ENCODE data around the gene ICE1.

The ICE1 gene

DNA sequence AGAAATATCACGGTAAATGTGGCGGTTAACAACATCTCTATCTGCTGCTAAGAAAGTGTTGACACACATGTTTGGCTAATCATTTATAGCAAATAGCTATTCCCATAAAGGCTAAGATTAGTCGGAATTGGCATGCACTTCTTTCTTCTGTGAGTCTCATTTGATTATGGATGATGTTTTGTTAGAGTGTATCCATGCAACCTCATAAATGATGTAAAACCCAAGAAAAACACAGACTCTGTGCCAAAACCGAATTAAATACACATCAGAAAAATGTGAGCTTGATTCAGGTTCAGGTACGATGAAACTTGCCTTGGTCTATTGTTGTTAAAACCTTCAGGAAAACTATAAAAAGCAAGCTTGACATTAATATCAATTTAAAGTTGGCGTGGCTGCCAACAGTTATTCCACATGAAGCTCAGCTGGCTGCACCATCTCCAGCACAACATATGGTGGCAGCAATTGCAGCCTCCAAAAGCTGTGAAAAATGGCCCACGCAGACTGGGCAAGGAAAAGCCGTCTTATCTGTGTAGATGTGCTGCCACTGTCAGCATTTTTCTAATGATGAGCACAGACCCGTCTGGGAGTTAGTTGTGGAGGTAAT is 41.1 kb upstream of the ICE1 start:
- H3K27ac ChIP-seq (replicated peaks; ENCODE audit: low read length) = no peak overlapping the region
- no peak for DNase-seq (ENCODE audit: low spot score)
- no peak overlapping the region for H4K8ac ChIP-seq (ENCODE audit: low read depth, low read length)
- no peaks in the 10 kb centered on the region for H3K36me3 ChIP-seq (replicated peaks in 1 of 2; ENCODE audit: control insufficient read depth in 2 of 2, insufficient read depth in 2 of 2, low read length in 2 of 2)
- H2AFZ ChIP-seq (ENCODE audit: low read length) = no peak overlapping the region
- H3K23ac ChIP-seq (ENCODE audit: low read depth, low read length, poor library complexity) = no peak overlapping the region
- H2BK5ac ChIP-seq (ENCODE audit: low read length) = no peak overlapping the region
- no peak overlapping the region for H2AK5ac ChIP-seq (ENCODE audit: low read depth, low read length)
- peaks cover 0 to 2% (median 0%) of the 10 kb centered on the region in 3 experiments for H3K27me3 ChIP-seq (ENCODE audit: control insufficient read depth in 3 of 3, insufficient read depth in 3 of 3, low read depth in 1 of 3, low read length in 3 of 3)
- H2BK120ac ChIP-seq (ENCODE audit: low read depth, low read length) = no peak overlapping the region
- no peaks in the 10 kb centered on the region for H3K9me3 ChIP-seq (replicated peaks in 1 of 2; ENCODE audit: control insufficient read depth in 2 of 2, insufficient read depth in 1 of 2, low read depth in 1 of 2, low read length in 2 of 2)
- no peaks in the 10 kb centered on the region for H3K79me1 ChIP-seq (ENCODE audit: low read depth, low read length)
- no peak overlapping the region for H3K14ac ChIP-seq (ENCODE audit: low read length)
- no peak overlapping the region for H3K4me3 ChIP-seq (ENCODE audit: low read length in 2 of 2)
- H3K18ac ChIP-seq (ENCODE audit: low read length) = no peak overlapping the region
- no peak overlapping the region for H3K4ac ChIP-seq (ENCODE audit: low read length)
- WGBS, 2 donors (ENCODE audit: extremely low coverage in 2 of 2, insufficient read length in 2 of 2, insufficient replicate concordance in 1 of 2) = no CpG with 5 or more reads among the region's 9 CpGs
- H3K4me2 ChIP-seq (ENCODE audit: insufficient read depth, low read length, poor library complexity, severe bottlenecking) = no peak overlapping the region
- no peak overlapping the region for H2BK12ac ChIP-seq (ENCODE audit: low read length)
- H4K91ac ChIP-seq (ENCODE audit: low read depth, low read length, poor library complexity) = no peak overlapping the region
- H3K4me1 ChIP-seq (ENCODE audit: control insufficient read depth in 2 of 2, insufficient read depth in 1 of 2, low read depth in 1 of 2, low read length in 2 of 2) = peaks cover 0 to 7% of the 10 kb centered on the region in 2 donors
- no peak overlapping the region for H3K9ac ChIP-seq (ENCODE audit: low read depth, low read length, poor library complexity)
- H2BK15ac ChIP-seq (ENCODE audit: low read length) = no peak overlapping the region

DNA sequence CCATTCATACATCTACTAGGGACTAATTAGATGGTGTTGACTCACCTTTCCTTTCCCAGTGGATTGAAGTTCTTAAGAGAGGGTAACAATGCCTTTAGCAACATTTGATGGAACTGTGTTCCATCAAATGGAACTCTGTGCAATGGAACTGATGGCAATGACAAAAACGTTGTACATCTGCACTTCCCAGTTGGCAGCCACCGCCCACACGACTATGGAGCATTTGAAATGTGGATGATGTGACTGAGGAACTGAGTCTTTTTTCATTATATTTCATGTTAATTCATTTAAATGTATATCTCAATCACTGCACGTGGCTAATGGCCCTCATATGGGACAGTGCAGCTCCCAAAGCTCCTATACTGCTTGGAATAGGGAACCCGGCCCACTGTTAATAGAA is 39.0 kb upstream of the ICE1 start:
- Histone ChIP-seq H3K23ac (ENCODE audit: low read depth, low read length, poor library complexity) (no peak overlapping the region), H3K36me3 (replicated peaks in 1 of 2; ENCODE audit: control insufficient read depth in 2 of 2, insufficient read depth in 2 of 2, low read length in 2 of 2) (no peaks in the 10 kb centered on the region), H2AFZ (ENCODE audit: low read length) (no peak overlapping the region), H3K27ac (replicated peaks; ENCODE audit: low read length) (no peak overlapping the region), H3K18ac (ENCODE audit: low read length) (no peak overlapping the region), H4K8ac (ENCODE audit: low read depth, low read length) (no peak overlapping the region), H3K4me3 (ENCODE audit: low read length in 2 of 2) (no peak overlapping the region), H2BK12ac (ENCODE audit: low read length) (no peak overlapping the region), H3K79me1 (ENCODE audit: low read depth, low read length) (no peaks in the 10 kb centered on the region), H3K14ac (ENCODE audit: low read length) (no peak overlapping the region), H3K4me1 (ENCODE audit: control insufficient read depth in 2 of 2, insufficient read depth in 1 of 2, low read depth in 1 of 2, low read length in 2 of 2) (peaks cover 0 to 7% of the 10 kb centered on the region in 2 donors), H3K27me3 (ENCODE audit: control insufficient read depth in 3 of 3, insufficient read depth in 3 of 3, low read depth in 1 of 3, low read length in 3 of 3) (peaks cover 0 to 2% (median 0%) of the 10 kb centered on the region in 3 experiments), H4K91ac (ENCODE audit: low read depth, low read length, poor library complexity) (no peak overlapping the region), H2BK15ac (ENCODE audit: low read length) (no peak overlapping the region), H2AK5ac (ENCODE audit: low read depth, low read length) (no peak overlapping the region), H2BK120ac (ENCODE audit: low read depth, low read length) (no peak overlapping the region), H3K9ac (ENCODE audit: low read depth, low read length, poor library complexity) (no peak overlapping the region), H3K4me2 (ENCODE audit: insufficient read depth, low read length, poor library complexity, severe bottlenecking) (no peak overlapping the region), H3K9me3 (replicated peaks in 1 of 2; ENCODE audit: control insufficient read depth in 2 of 2, insufficient read depth in 1 of 2, low read depth in 1 of 2, low read length in 2 of 2) (no peaks in the 10 kb centered on the region), H3K4ac (ENCODE audit: low read length) (no peak overlapping the region), H2BK5ac (ENCODE audit: low read length) (no peak overlapping the region)
- DNase-seq (ENCODE audit: low spot score) = no peak
- WGBS, 2 donors (ENCODE audit: extremely low coverage in 2 of 2, insufficient read length in 2 of 2, insufficient replicate concordance in 1 of 2) = no CpG with 5 or more reads among the region's 5 CpGs

GRCh38 chr5:5384660-5385330 is 37.7 kb upstream of the ICE1 start:
- no peak overlapping the region for H3K14ac ChIP-seq (ENCODE audit: low read length)
- no peak for DNase-seq (ENCODE audit: low spot score)
- H3K27ac ChIP-seq (replicated peaks; ENCODE audit: low read length) = no peak overlapping the region
- H2AK5ac ChIP-seq (ENCODE audit: low read depth, low read length) = no peak overlapping the region
- no peak overlapping the region for H3K18ac ChIP-seq (ENCODE audit: low read length)
- H3K4me3 ChIP-seq (ENCODE audit: low read length in 2 of 2) = no peak overlapping the region
- H3K4me2 ChIP-seq (ENCODE audit: insufficient read depth, low read length, poor library complexity, severe bottlenecking) = no peak overlapping the region
- H3K79me1 ChIP-seq (ENCODE audit: low read depth, low read length) = no peaks in the 10 kb centered on the region
- peaks cover 0 to 7% of the 10 kb centered on the region in 2 donors for H3K4me1 ChIP-seq (ENCODE audit: control insufficient read depth in 2 of 2, insufficient read depth in 1 of 2, low read depth in 1 of 2, low read length in 2 of 2)
- no peak overlapping the region for H2AFZ ChIP-seq (ENCODE audit: low read length)
- H2BK120ac ChIP-seq (ENCODE audit: low read depth, low read length) = no peak overlapping the region
- no peak overlapping the region for H4K8ac ChIP-seq (ENCODE audit: low read depth, low read length)
- no peak overlapping the region for H2BK12ac ChIP-seq (ENCODE audit: low read length)
- no peak overlapping the region for H4K91ac ChIP-seq (ENCODE audit: low read depth, low read length, poor library complexity)
- no peak overlapping the region for H3K4ac ChIP-seq (ENCODE audit: low read length)
- WGBS, 2 donors (ENCODE audit: extremely low coverage in 2 of 2, insufficient read length in 2 of 2, insufficient replicate concordance in 1 of 2) = no CpG with 5 or more reads among the region's 11 CpGs
- no peak overlapping the region for H3K23ac ChIP-seq (ENCODE audit: low read depth, low read length, poor library complexity)
- no peak overlapping the region for H3K9ac ChIP-seq (ENCODE audit: low read depth, low read length, poor library complexity)
- no peak overlapping the region for H2BK5ac ChIP-seq (ENCODE audit: low read length)
- no peak overlapping the region for H2BK15ac ChIP-seq (ENCODE audit: low read length)
- peaks cover 0 to 2% (median 0%) of the 10 kb centered on the region in 3 experiments for H3K27me3 ChIP-seq (ENCODE audit: control insufficient read depth in 3 of 3, insufficient read depth in 3 of 3, low read depth in 1 of 3, low read length in 3 of 3)
- H3K36me3 ChIP-seq (replicated peaks in 1 of 2; ENCODE audit: control insufficient read depth in 2 of 2, insufficient read depth in 2 of 2, low read length in 2 of 2) = no peaks in the 10 kb centered on the region
- no peaks in the 10 kb centered on the region for H3K9me3 ChIP-seq (replicated peaks in 1 of 2; ENCODE audit: control insufficient read depth in 2 of 2, insufficient read depth in 1 of 2, low read depth in 1 of 2, low read length in 2 of 2)

GRCh38 chr5:5385331-5385662 is 37.2 kb upstream of the ICE1 start:
- Histone ChIP-seq H3K4me3 (ENCODE audit: low read length in 2 of 2) (no peak overlapping the region), H2BK12ac (ENCODE audit: low read length) (no peak overlapping the region), H3K36me3 (replicated peaks in 1 of 2; ENCODE audit: control insufficient read depth in 2 of 2, insufficient read depth in 2 of 2, low read length in 2 of 2) (no peaks in the 10 kb centered on the region), H2AK5ac (ENCODE audit: low read depth, low read length) (no peak overlapping the region), H3K18ac (ENCODE audit: low read length) (no peak overlapping the region), H3K27me3 (ENCODE audit: control insufficient read depth in 3 of 3, insufficient read depth in 3 of 3, low read depth in 1 of 3, low read length in 3 of 3) (peaks cover 0 to 2% (median 0%) of the 10 kb centered on the region in 3 experiments), H2AFZ (ENCODE audit: low read length) (no peak overlapping the region), H3K27ac (replicated peaks; ENCODE audit: low read length) (no peak overlapping the region), H3K4me2 (ENCODE audit: insufficient read depth, low read length, poor library complexity, severe bottlenecking) (no peak overlapping the region), H3K9ac (ENCODE audit: low read depth, low read length, poor library complexity) (no peak overlapping the region), H3K14ac (ENCODE audit: low read length) (no peak overlapping the region), H3K9me3 (replicated peaks in 1 of 2; ENCODE audit: control insufficient read depth in 2 of 2, insufficient read depth in 1 of 2, low read depth in 1 of 2, low read length in 2 of 2) (no peaks in the 10 kb centered on the region), H3K23ac (ENCODE audit: low read depth, low read length, poor library complexity) (no peak overlapping the region), H3K4ac (ENCODE audit: low read length) (no peak overlapping the region), H2BK120ac (ENCODE audit: low read depth, low read length) (no peak overlapping the region), H4K91ac (ENCODE audit: low read depth, low read length, poor library complexity) (no peak overlapping the region), H4K8ac (ENCODE audit: low read depth, low read length) (no peak overlapping the region), H2BK15ac (ENCODE audit: low read length) (no peak overlapping the region), H3K79me1 (ENCODE audit: low read depth, low read length) (no peaks in the 10 kb centered on the region), H3K4me1 (ENCODE audit: control insufficient read depth in 2 of 2, insufficient read depth in 1 of 2, low read depth in 1 of 2, low read length in 2 of 2) (peaks cover 0 to 7% of the 10 kb centered on the region in 2 donors), H2BK5ac (ENCODE audit: low read length) (no peak overlapping the region)
- no peak for DNase-seq (ENCODE audit: low spot score)
- no CpG with 5 or more reads among the region's 8 CpGs for WGBS, 2 donors (ENCODE audit: extremely low coverage in 2 of 2, insufficient read length in 2 of 2, insufficient replicate concordance in 1 of 2)

Data from neuronal stem cell (in vitro differentiated cells).